HFFc6 (cell line): Measurements from ENCODE around the gene MAP3K5. TPM values are rescaled to one million over a fixed set of nuclear protein-coding genes. Genes with fewer than 3 reads are reported as not detected.
"Not testable (repeated sequence)": the region's sequence is repeated elsewhere in the genome, so short reads cannot be mapped to it uniquely, and the experiment has no call there.

ENCODE experiments used
- DNase-seq: peaks from one replicate; pipeline ENCODE4 v3.0.0-alpha.2; 2018
- H3K27ac Mint-ChIP-seq: 2 replicates; pipeline ENCODE4 v1.8.0; 2020; ENCODE audit warnings: mild to moderate bottlenecking, mixed read lengths
- H3K27me3 Mint-ChIP-seq: 2 replicates; pipeline ENCODE4 v1.8.0; 2021; ENCODE audit warnings: mild to moderate bottlenecking, moderate library complexity, mixed read lengths; ENCODE audit not compliant: insufficient read depth
- H3K36me3 Mint-ChIP-seq: 2 replicates; pipeline ENCODE4 v1.8.0; 2021; ENCODE audit warnings: low read depth, mixed read lengths
- H3K4me1 Mint-ChIP-seq: 2 replicates; pipeline ENCODE4 v1.8.0; 2020; ENCODE audit warnings: low read depth, mixed read lengths
- H3K4me3 Mint-ChIP-seq: 2 replicates; pipeline ENCODE4 v1.8.0; 2020; ENCODE audit warnings: mild to moderate bottlenecking, moderate library complexity, mixed read lengths
- H3K9me3 Mint-ChIP-seq: 2 replicates; pipeline ENCODE4 v1.8.0; 2020; ENCODE audit warnings: mild to moderate bottlenecking, mixed read lengths
- total RNA-seq, 6 experiments: library from RNA; stranded (reverse); fragmentation: NEBNext Ultra II Directional; extraction: Animal tissue kit (Norgen Biotek cat#: 25700); gene quantifications; 2 replicates in 1 of 6; 3 replicates in 5 of 6; pipeline ENCODE4 v1.2.3, GENCODE V29; 2021
- TF ChIP-seq, protein P1 (sequence below): fragments of 200-600 bp; sonication (generic); IDR thresholded peaks from 2 replicates; pipeline ENCODE4 v1.5.0; 2021; ENCODE audit warnings: antibody characterized with exemption, mild to moderate bottlenecking

Gene MAP3K5
- total RNA-seq, 6 experiments from 2014 or later, result 11.9 to 22.2 (median 19.1) TPM

DNA sequence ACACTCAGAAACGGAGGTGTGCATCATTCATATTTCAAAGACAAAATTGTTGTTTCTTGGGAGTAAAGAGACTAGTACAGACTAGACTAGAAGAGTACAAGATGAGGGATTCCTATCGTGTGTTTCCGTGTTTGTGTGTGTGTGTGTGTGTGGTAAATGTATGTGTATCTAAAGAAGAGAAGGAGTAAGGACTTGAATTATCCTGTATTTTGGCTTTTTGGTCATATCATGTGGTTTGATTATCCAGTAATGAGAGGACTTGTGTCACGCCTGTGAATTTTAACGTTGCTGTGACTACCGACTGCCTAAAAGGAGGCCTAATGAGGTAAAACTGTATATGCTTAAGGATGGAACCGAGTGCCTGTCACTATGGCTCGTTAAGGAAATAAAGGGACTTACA is 197.6 kb downstream of the MAP3K5 start:
- DNase-seq, result no peak
- no peaks in the 10 kb centered on the region for H3K9me3 Mint-ChIP-seq
- peaks cover 60% of the 10 kb centered on the region for H3K36me3 Mint-ChIP-seq
- H3K27ac Mint-ChIP-seq, result peak overlapping the region; percentile 100
- peak overlapping the region; percentile 79 for H3K4me3 Mint-ChIP-seq
- H3K27me3 Mint-ChIP-seq, result peaks cover 2% of the 10 kb centered on the region; the same call in 1 of the 2 replicates
- peaks cover 43% of the 10 kb centered on the region for H3K4me1 Mint-ChIP-seq
- TF ChIP-seq, protein P1, sequence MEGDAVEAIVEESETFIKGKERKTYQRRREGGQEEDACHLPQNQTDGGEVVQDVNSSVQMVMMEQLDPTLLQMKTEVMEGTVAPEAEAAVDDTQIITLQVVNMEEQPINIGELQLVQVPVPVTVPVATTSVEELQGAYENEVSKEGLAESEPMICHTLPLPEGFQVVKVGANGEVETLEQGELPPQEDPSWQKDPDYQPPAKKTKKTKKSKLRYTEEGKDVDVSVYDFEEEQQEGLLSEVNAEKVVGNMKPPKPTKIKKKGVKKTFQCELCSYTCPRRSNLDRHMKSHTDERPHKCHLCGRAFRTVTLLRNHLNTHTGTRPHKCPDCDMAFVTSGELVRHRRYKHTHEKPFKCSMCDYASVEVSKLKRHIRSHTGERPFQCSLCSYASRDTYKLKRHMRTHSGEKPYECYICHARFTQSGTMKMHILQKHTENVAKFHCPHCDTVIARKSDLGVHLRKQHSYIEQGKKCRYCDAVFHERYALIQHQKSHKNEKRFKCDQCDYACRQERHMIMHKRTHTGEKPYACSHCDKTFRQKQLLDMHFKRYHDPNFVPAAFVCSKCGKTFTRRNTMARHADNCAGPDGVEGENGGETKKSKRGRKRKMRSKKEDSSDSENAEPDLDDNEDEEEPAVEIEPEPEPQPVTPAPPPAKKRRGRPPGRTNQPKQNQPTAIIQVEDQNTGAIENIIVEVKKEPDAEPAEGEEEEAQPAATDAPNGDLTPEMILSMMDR, result no peak

DNA sequence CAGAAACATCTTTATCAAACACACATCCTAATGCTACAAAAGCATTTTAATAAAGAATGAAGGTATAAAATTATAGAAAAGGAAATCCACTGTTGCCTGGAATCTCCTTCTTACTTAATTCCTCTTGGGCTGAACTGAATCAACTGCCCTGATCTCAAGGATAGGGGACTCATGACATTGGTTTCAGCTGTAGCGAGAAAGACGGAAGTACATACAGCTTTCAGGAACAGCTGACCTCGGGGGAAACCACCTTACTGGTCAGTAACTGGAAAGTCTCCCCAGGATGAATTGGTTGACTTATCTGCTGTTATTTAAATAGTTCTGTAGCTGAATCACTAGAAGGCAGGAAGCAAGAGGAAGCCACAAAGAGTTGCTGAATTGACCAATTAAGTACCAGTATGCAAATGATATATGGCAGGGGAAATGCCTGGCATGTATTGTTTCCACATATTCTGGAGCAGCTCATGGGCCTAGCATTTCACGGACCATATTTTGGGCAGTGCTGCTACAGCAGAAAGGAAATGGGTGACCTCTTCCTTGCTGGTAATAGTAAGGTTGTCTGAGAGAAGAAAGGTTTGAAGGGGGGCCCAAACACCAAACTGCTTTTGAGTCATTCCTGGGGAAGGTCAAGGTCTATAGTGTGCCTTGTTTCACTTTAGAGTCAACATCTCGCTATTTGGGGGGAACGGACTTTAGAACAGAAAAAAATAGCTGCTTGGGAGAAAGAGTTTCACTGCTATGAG is 198.4 kb downstream of the MAP3K5 start:
- TF ChIP-seq, protein P1, result no peak
- H3K27ac Mint-ChIP-seq, result peak overlapping the region; percentile 100
- DNase-seq, result peak; percentile 99
- H3K27me3 Mint-ChIP-seq, result peaks cover 2% of the 10 kb centered on the region; the same call in 1 of the 2 replicates
- H3K36me3 Mint-ChIP-seq, result peaks cover 61% of the 10 kb centered on the region
- H3K4me1 Mint-ChIP-seq, result peaks cover 43% of the 10 kb centered on the region
- no peaks in the 10 kb centered on the region for H3K9me3 Mint-ChIP-seq
- H3K4me3 Mint-ChIP-seq, result peak overlapping the region; percentile 79

DNA sequence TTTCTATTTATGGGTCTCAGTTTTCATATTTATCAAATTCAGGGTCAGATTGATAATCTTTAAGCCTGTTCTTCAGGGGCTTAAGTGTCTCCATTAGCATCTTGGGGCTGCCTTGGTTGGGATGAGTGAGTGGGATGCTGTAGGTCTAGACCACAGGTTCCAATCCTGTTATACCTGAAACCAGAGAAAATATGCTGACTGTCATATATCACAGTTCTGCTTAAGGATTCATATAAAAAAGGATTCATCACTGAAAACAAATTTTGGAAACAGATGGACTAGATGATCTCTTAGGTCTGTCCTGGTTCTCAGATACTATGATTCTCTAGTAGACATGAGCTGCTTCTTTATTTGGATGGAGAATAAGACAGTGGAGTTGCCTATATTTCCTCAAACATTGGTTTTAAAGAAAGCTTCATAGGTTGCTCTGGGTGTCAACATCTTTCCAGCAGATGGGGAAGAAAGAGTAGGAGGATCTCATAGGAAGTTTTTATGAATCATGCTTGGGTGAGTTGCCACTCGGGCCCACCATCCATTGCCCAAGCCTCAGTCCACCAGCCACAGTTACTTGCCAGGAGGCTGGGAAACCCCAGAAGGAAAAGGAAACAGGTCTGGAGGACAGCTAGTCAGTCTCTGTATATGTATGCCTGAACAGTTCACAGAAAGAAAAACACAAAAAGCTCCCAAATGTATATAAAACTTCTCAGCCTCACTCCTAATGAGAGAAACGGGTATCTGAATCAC is 199.2 kb downstream of the MAP3K5 start:
- Mint-ChIP-seq H3K27ac (peak overlapping the region; percentile 100), H3K4me3 (peak overlapping the region; percentile 79), H3K9me3 (no peaks in the 10 kb centered on the region), H3K27me3 (peaks cover 2% of the 10 kb centered on the region; the same call in 1 of the 2 replicates), H3K36me3 (peaks cover 67% of the 10 kb centered on the region), H3K4me1 (peaks cover 50% of the 10 kb centered on the region)
- no peak for DNase-seq
- TF ChIP-seq, protein P1, result no peak

DNA sequence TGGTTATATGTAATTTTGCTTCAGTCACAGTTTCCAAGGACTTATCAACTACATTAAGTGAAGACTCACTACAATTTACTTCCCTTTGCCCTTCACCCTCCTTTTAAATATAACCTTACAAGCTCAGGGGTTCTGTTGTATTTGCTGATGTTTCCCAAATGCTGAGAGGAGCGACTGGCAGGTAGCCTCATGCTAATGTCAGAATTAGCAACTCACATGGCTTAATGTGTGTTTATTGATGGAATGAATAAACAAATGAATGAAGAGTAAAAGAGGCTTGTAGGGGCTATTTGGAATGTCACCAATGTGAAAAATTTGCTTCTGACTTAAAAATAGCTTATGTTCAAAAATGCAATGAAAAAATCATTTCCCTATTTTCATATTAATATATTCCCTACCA is 200.7 kb downstream of the MAP3K5 start:
- H3K4me3 Mint-ChIP-seq, result no peak overlapping the region
- peaks cover 2% of the 10 kb centered on the region; the same call in 1 of the 2 replicates for H3K27me3 Mint-ChIP-seq
- TF ChIP-seq, protein P1, result no peak
- H3K36me3 Mint-ChIP-seq, result peaks cover 64% of the 10 kb centered on the region
- H3K9me3 Mint-ChIP-seq, result no peaks in the 10 kb centered on the region
- no peak for DNase-seq
- H3K27ac Mint-ChIP-seq, result no peak overlapping the region
- peaks cover 65% of the 10 kb centered on the region for H3K4me1 Mint-ChIP-seq

DNA sequence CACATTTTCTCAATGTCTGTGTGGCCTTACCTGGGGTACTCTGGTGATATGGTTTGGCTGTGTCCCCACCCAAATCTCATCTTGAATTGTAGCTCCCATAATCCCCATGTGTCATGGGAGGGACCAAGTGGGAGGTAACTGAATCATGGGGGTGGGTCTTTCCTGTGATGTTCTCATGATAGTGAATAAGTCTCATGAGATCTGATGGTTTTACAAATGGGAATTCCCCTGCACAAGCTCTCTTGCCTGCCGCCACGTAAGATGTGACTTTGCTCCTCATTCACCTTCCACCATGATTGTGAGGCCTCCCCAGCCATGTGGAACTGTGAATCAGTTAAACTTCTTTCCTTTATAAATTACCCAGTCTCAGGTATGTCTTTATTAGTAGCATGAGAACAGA is 201.4 kb downstream of the MAP3K5 start:
- DNase-seq, H3K27me3 Mint-ChIP-seq, H3K27ac Mint-ChIP-seq, H3K9me3 Mint-ChIP-seq, H3K4me3 Mint-ChIP-seq: not testable (repeated sequence)
- peaks cover 67% of the 10 kb centered on the region for H3K4me1 Mint-ChIP-seq
- peaks cover 56% of the 10 kb centered on the region for H3K36me3 Mint-ChIP-seq

DNA sequence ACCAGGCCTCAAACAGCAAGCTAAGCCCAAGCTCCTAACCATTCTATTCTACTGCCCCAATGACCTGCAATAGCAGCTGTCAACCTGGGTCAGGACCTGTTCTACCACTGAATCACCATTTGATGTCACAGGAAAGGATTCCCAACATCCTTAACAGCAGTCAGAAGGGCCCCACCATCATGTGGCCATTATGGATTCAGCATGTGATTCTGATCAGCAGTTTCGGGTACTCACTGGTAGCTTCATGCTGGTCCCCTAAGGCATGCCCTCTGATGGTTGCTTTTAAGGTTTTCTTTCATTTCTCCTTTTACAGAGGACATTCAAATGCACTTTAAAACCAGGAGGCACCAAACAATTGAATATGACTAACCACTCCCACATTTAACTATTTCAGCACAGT is 204.8 kb downstream of the MAP3K5 start:
- no peak for DNase-seq
- Mint-ChIP-seq H3K36me3 (peaks cover 52% of the 10 kb centered on the region), H3K4me1 (peaks cover 57% of the 10 kb centered on the region), H3K9me3 (no peaks in the 10 kb centered on the region), H3K27ac (peak overlapping the region; percentile 93), H3K27me3 (no peaks in the 10 kb centered on the region), H3K4me3 (no peak overlapping the region)
- TF ChIP-seq, protein P1, result peak; percentile 13; the same call in 1 of the 2 replicates
